ENCODE data around the gene KCNQ1. TPM values are rescaled to one million over a fixed set of nuclear protein-coding genes. Genes with fewer than 3 reads are reported as not detected.
A peak's percentile ranks its signal among the peaks of the same experiment; 100 is the strongest.

KCNQ1 gene
- total and polyA plus RNA-seq, 2 experiments from 2014 or later, result 0.45 to 0.87 TPM

- Mint-ChIP-seq H3K27me3 (ENCODE audit: insufficient read depth, low read depth, poor library complexity) (peaks cover 47% of the 10 kb centered on the region), H3K9me3 (peaks cover 32% of the 10 kb centered on the region), H3K27ac (no peak overlapping the region), H3K36me3 (ENCODE audit: low read depth) (peaks cover 12% of the 10 kb centered on the region), H3K4me3 (peak overlapping the region; percentile 71), H3K4me1 (peaks cover 3% of the 10 kb centered on the region)
- Histone ChIP-seq H2AFZ (peak overlapping the region; percentile 97), H3K27me3 (ENCODE audit: insufficient read depth) (peaks cover 5% of the 10 kb centered on the region), H3K9me2 (ENCODE audit: insufficient read depth) (no peaks in the 10 kb centered on the region), H3K4me3 (peak overlapping the region; percentile 60), H3K79me2 (replicated peaks; ENCODE audit: insufficient read depth) (no peaks in the 10 kb centered on the region), H3K27ac (ENCODE audit: low read depth) (no peak overlapping the region), H3K4me1 (ENCODE audit: insufficient read depth) (peaks cover 15% of the 10 kb centered on the region), H4K20me1 (replicated peaks; ENCODE audit: insufficient read depth) (no peaks in the 10 kb centered on the region), H3K4me2 (peak overlapping the region; percentile 90), H3K36me3 (ENCODE audit: insufficient read depth) (no peaks in the 10 kb centered on the region), H3F3A (replicated peaks; ENCODE audit: low read depth) (peaks cover 14% of the 10 kb centered on the region; the same call in 1 of the 2 replicates)
- DNase-seq (ENCODE audit: low spot score) (no peak), ATAC-seq (peak; percentile 53)
- TF ChIP-seq CTCF (conservative IDR thresholded peaks at IDR 0.05; ENCODE audit: low read depth in 2 of 2) (peak; percentile 38 to 55; a peak in 3 of 4 replicates), NANOG (IDR thresholded peaks at IDR 0.05; ENCODE audit: borderline replicate concordance) (no peak)
These were observed 448.2 kb downstream of the KCNQ1 start for GRCh38 chr11:2892967-2893528.

GRCh38 chr11:2893935-2894334, 449.1 kb downstream of the KCNQ1 start:
- H3K79me2 ChIP-seq (replicated peaks; ENCODE audit: insufficient read depth), result no peaks in the 10 kb centered on the region
- H4K20me1 ChIP-seq (replicated peaks; ENCODE audit: insufficient read depth), result no peaks in the 10 kb centered on the region
- no peaks in the 10 kb centered on the region for H3K9me2 ChIP-seq (ENCODE audit: insufficient read depth)
- H3K4me2 ChIP-seq, result no peak overlapping the region
- H3K9me3 Mint-ChIP-seq, result peaks cover 32% of the 10 kb centered on the region
- no peak overlapping the region for H3K27ac Mint-ChIP-seq
- H3K27me3 ChIP-seq (ENCODE audit: insufficient read depth), result peaks cover 3% of the 10 kb centered on the region
- no peak overlapping the region for H3K4me3 ChIP-seq
- no peaks in the 10 kb centered on the region for H3K36me3 ChIP-seq (ENCODE audit: insufficient read depth)
- H3K4me3 Mint-ChIP-seq, result no peak overlapping the region
- peaks cover 51% of the 10 kb centered on the region for H3K27me3 Mint-ChIP-seq (ENCODE audit: insufficient read depth, low read depth, poor library complexity)
- peaks cover 12% of the 10 kb centered on the region for H3K36me3 Mint-ChIP-seq (ENCODE audit: low read depth)
- no peak overlapping the region for H2AFZ ChIP-seq
- peaks cover 14% of the 10 kb centered on the region; the same call in 1 of the 2 replicates for H3F3A ChIP-seq (replicated peaks; ENCODE audit: low read depth)
- H3K4me1 Mint-ChIP-seq, result peaks cover 3% of the 10 kb centered on the region
- H3K4me1 ChIP-seq (ENCODE audit: insufficient read depth), result peaks cover 15% of the 10 kb centered on the region
- no peak overlapping the region for H3K27ac ChIP-seq (ENCODE audit: low read depth)
- ATAC-seq, result no peak
- no peak for DNase-seq (ENCODE audit: low spot score)
- no peak for TF ChIP-seq REST (IDR thresholded peaks at IDR 0.05; ENCODE audit: unreplicated experiment)
- no peak for TF ChIP-seq CREB1 (CRISPR knock-in tag; IDR thresholded peaks at IDR 0.05; ENCODE audit: low read depth)
- TF ChIP-seq ETS1 (IDR thresholded peaks at IDR 0.05), result no peak
- no peak for TF ChIP-seq POLR2AphosphoS5 (IDR thresholded peaks at IDR 0.05; ENCODE audit: low read depth)
- no peak for TF ChIP-seq EZH2 (IDR thresholded peaks at IDR 0.05; ENCODE audit: low read depth, unreplicated experiment)
- no peak for TF ChIP-seq ZNF331 (CRISPR knock-in tag; IDR thresholded peaks at IDR 0.05; ENCODE audit: low read depth)
- TF ChIP-seq JUNB (IDR thresholded peaks at IDR 0.05; ENCODE audit: unreplicated experiment), result no peak
- TF ChIP-seq EZH2phosphoT487 (IDR thresholded peaks at IDR 0.05; ENCODE audit: unreplicated experiment), result no peak
- TF ChIP-seq STAT1 (IDR thresholded peaks at IDR 0.05; ENCODE audit: unreplicated experiment), result no peak
- TF ChIP-seq ZNF114 (CRISPR knock-in tag; IDR thresholded peaks at IDR 0.05), result no peak
- no peak for TF ChIP-seq NANOG (IDR thresholded peaks at IDR 0.05; ENCODE audit: borderline replicate concordance)
- no peak for TF ChIP-seq CTCF (conservative IDR thresholded peaks at IDR 0.05; ENCODE audit: low read depth in 2 of 2)

Measured in GM23338 (cell line).